ENCODE data around the gene RANBP17.
"Not testable (repeated sequence)": the region's sequence is repeated elsewhere in the genome, so short reads cannot be mapped to it uniquely, and the experiment has no call there.

Gene RANBP17

GRCh38 chr5:171162165-171162564 is 300.3 kb downstream of the RANBP17 start:
- no peak for DNase-seq

- peak; percentile 3 for DNase-seq
Measured at GRCh38 chr5:171162596-171162995, 300.8 kb downstream of the RANBP17 start.

GRCh38 chr5:171166766-171167165 is 304.9 kb downstream of the RANBP17 start:
- DNase-seq = peak; percentile 62

GRCh38 chr5:171168171-171168570 is 306.4 kb downstream of the RANBP17 start:
- DNase-seq = no peak

- DNase-seq = not testable (repeated sequence)
Measured at GRCh38 chr5:171174960-171175359, 313.1 kb downstream of the RANBP17 start.

GRCh38 chr5:171175746-171176145 is 313.9 kb downstream of the RANBP17 start:
- no peak for DNase-seq

GRCh38 chr5:171178190-171178589 is 316.4 kb downstream of the RANBP17 start:
- DNase-seq = not testable (repeated sequence)

GRCh38 chr5:171188016-171188415 is 326.2 kb downstream of the RANBP17 start:
- DNase-seq = no peak

- DNase-seq = no peak
Measured at GRCh38 chr5:171189442-171189841, 327.6 kb downstream of the RANBP17 start.

GRCh38 chr5:171192111-171192510 is 330.3 kb downstream of the RANBP17 start:
- DNase-seq = peak; percentile 36

- peak; percentile 83 for DNase-seq
Measured at GRCh38 chr5:171201310-171201709, 339.5 kb downstream of the RANBP17 start.

- no peak for DNase-seq
Measured at GRCh38 chr5:171205375-171205774, 343.6 kb downstream of the RANBP17 start.

GRCh38 chr5:171207256-171207847 is 345.5 kb downstream of the RANBP17 start:
- DNase-seq = peak; percentile 10

- no peak for DNase-seq
Measured at GRCh38 chr5:171221916-171222315, 360.1 kb downstream of the RANBP17 start.

GRCh38 chr5:171223927-171224326 is 362.1 kb downstream of the RANBP17 start:
- DNase-seq = no peak

- peak; percentile 2 for DNase-seq
Measured at GRCh38 chr5:171226096-171226754, 364.4 kb downstream of the RANBP17 start.

- DNase-seq = no peak
Measured at GRCh38 chr5:171226864-171227263, 365.0 kb downstream of the RANBP17 start.

GRCh38 chr5:171236651-171237050 is 374.8 kb downstream of the RANBP17 start:
- DNase-seq = no peak

- DNase-seq = no peak
Measured at GRCh38 chr5:171242521-171242920, 380.7 kb downstream of the RANBP17 start.

- no peak for DNase-seq
Measured at GRCh38 chr5:171246231-171246630, 384.4 kb downstream of the RANBP17 start.

- no peak for DNase-seq
Measured at GRCh38 chr5:171249460-171249859, 387.6 kb downstream of the RANBP17 start.

- DNase-seq = no peak
Measured at GRCh38 chr5:171250738-171251137, 388.9 kb downstream of the RANBP17 start.

- no peak for DNase-seq
Measured at GRCh38 chr5:171251519-171251918, 389.7 kb downstream of the RANBP17 start.

- DNase-seq = no peak
Measured at GRCh38 chr5:171252674-171253073, 390.9 kb downstream of the RANBP17 start.
